Dendritic cell treated with granulocyte-macrophage colony-stimulating factor and Interleukin-4, amounts not matched to agents 40 ng/mL and 50 ng/mL, for 4 days (primary cell): ENCODE measurements around the gene OTUD5.

Experiments
- H3K27ac Mint-ChIP-seq: one replicate; pipeline ENCODE4 v1.8.0; 2022; ENCODE audit warnings: mild to moderate bottlenecking, mixed read lengths
- H3K27me3 Mint-ChIP-seq: one replicate; pipeline ENCODE4 v1.8.0; 2022; ENCODE audit warnings: mild to moderate bottlenecking, mixed read lengths
- H3K36me3 Mint-ChIP-seq: one replicate; pipeline ENCODE4 v1.8.0; 2022; ENCODE audit warnings: low read depth, mixed read lengths
- H3K4me1 Mint-ChIP-seq: one replicate; pipeline ENCODE4 v1.8.0; 2022; ENCODE audit warnings: low read depth, mixed read lengths
- H3K4me3 Mint-ChIP-seq: one replicate; pipeline ENCODE4 v1.8.0; 2022; ENCODE audit warnings: mild to moderate bottlenecking, moderate library complexity, mixed read lengths
- H3K9me3 Mint-ChIP-seq: one replicate; pipeline ENCODE4 v1.8.0; 2022; ENCODE audit warnings: mixed read lengths
- intact Hi-C: fragments of 100-400 bp; cut with micrococcal nuclease; formaldehyde crosslinking; loops from one replicate; pipeline ENCODE4 v1.15.0; 2022

The OTUD5 gene

GRCh38 chrX:48904180-48904579 is 53.2 kb downstream of the OTUD5 start:
- Mint-ChIP-seq H3K4me3 (no peak overlapping the region), H3K27ac (no peak overlapping the region), H3K9me3 (no peaks in the 10 kb centered on the region), H3K4me1 (no peaks in the 10 kb centered on the region), H3K36me3 (peaks cover 83% of the 10 kb centered on the region), H3K27me3 (no peaks in the 10 kb centered on the region)
- intact Hi-C loops = loop anchor here (5.0 kb wide), 1 partner anchor 43 kb away; no protein-coding TSS in a partner anchor

- Mint-ChIP-seq H3K27ac (no peak overlapping the region), H3K27me3 (no peaks in the 10 kb centered on the region), H3K36me3 (peaks cover 77% of the 10 kb centered on the region), H3K4me1 (peaks cover 1% of the 10 kb centered on the region), H3K9me3 (no peaks in the 10 kb centered on the region), H3K4me3 (no peak overlapping the region)
- intact Hi-C loops = loop anchor here (5.0 kb wide), 1 partner anchor 44 kb away; no protein-coding TSS in a partner anchor
Measured at GRCh38 chrX:48903290-48903689, 54.1 kb downstream of the OTUD5 start.

- H3K4me3 Mint-ChIP-seq = no peak overlapping the region
- H3K27ac Mint-ChIP-seq = no peak overlapping the region
Measured at GRCh38 chrX:48902776-48903175, 54.6 kb downstream of the OTUD5 start.

GRCh38 chrX:48902135-48902534 is 55.3 kb downstream of the OTUD5 start:
- H3K9me3 Mint-ChIP-seq = no peaks in the 10 kb centered on the region
- H3K4me3 Mint-ChIP-seq = no peak overlapping the region
- H3K4me1 Mint-ChIP-seq = peaks cover 5% of the 10 kb centered on the region
- intact Hi-C loops = loop anchor here (5.0 kb wide), 1 partner anchor 45 kb away; no protein-coding TSS in a partner anchor
- no peak overlapping the region for H3K27ac Mint-ChIP-seq
- peaks cover 80% of the 10 kb centered on the region for H3K36me3 Mint-ChIP-seq
- no peaks in the 10 kb centered on the region for H3K27me3 Mint-ChIP-seq

More at GRCh38 chrX:48902776-48903175, 54.6 kb downstream of the OTUD5 start:
- Mint-ChIP-seq H3K36me3 (peaks cover 79% of the 10 kb centered on the region), H3K27me3 (no peaks in the 10 kb centered on the region), H3K4me1 (peaks cover 5% of the 10 kb centered on the region), H3K9me3 (no peaks in the 10 kb centered on the region)
- intact Hi-C loops = loop anchor here (5.0 kb wide), 1 partner anchor 45 kb away; no protein-coding TSS in a partner anchor

GRCh38 chrX:48901069-48901468 is 56.3 kb downstream of the OTUD5 start:
- intact Hi-C loops = loop anchor here (5.0 kb wide), 1 partner anchor 46 kb away; no protein-coding TSS in a partner anchor
- Mint-ChIP-seq H3K27me3 (no peaks in the 10 kb centered on the region), H3K4me1 (peaks cover 5% of the 10 kb centered on the region), H3K9me3 (no peaks in the 10 kb centered on the region), H3K36me3 (peaks cover 72% of the 10 kb centered on the region), H3K27ac (no peak overlapping the region), H3K4me3 (no peak overlapping the region)

GRCh38 chrX:48899078-48899410 is 58.4 kb downstream of the OTUD5 start:
- H3K27me3 Mint-ChIP-seq = no peaks in the 10 kb centered on the region
- no peaks in the 10 kb centered on the region for H3K9me3 Mint-ChIP-seq
- peaks cover 64% of the 10 kb centered on the region for H3K36me3 Mint-ChIP-seq
- intact Hi-C loops = loop anchor here (5.0 kb wide), 2 partner anchors 58 to 97 kb away; partner anchors contain the start of genes HDAC6 and OTUD5
- H3K27ac Mint-ChIP-seq = no peak overlapping the region
- H3K4me1 Mint-ChIP-seq = peaks cover 14% of the 10 kb centered on the region
- H3K4me3 Mint-ChIP-seq = no peak overlapping the region

GRCh38 chrX:48897625-48898306 is 59.6 kb downstream of the OTUD5 start, which contains the start of the genes PQBP1 and TIMM17B:
TSS of gene PQBP1 (plus strand) at chrX:48897930. CDS start at chrX:48898510, 580 bp downstream.
TSS of gene TIMM17B (minus strand) at chrX:48897768. CDS start at chrX:48897749, 19 bp downstream.
- Mint-ChIP-seq H3K36me3 (peaks cover 63% of the 10 kb centered on the region), H3K27me3 (no peaks in the 10 kb centered on the region), H3K4me1 (peaks cover 25% of the 10 kb centered on the region), H3K4me3 (peak within 1 kb of the TSS; percentile 84), H3K9me3 (no peaks in the 10 kb centered on the region), H3K27ac (peak within 1 kb of the TSS; percentile 96)
- intact Hi-C loops = loop anchor here (2.0 to 5.0 kb wide), 3 partner anchors 60 to 215 kb away; partner anchors contain the start of genes HDAC6, OTUD5 and WAS

- intact Hi-C loops = loop anchor here (2.0 to 5.0 kb wide), 3 partner anchors 60 to 214 kb away; partner anchors contain the start of genes HDAC6, OTUD5 and WAS
- Mint-ChIP-seq H3K27ac (peak overlapping the region; percentile 96), H3K36me3 (peaks cover 57% of the 10 kb centered on the region), H3K27me3 (no peaks in the 10 kb centered on the region), H3K4me1 (peaks cover 27% of the 10 kb centered on the region), H3K9me3 (no peaks in the 10 kb centered on the region), H3K4me3 (peak overlapping the region; percentile 84)
Measured at GRCh38 chrX:48897157-48897624, 60.2 kb downstream of the OTUD5 start.

GRCh38 chrX:48896611-48897011 is 60.8 kb downstream of the OTUD5 start:
- peaks cover 32% of the 10 kb centered on the region for H3K4me1 Mint-ChIP-seq
- no peaks in the 10 kb centered on the region for H3K9me3 Mint-ChIP-seq
- H3K36me3 Mint-ChIP-seq = peaks cover 51% of the 10 kb centered on the region
- H3K27me3 Mint-ChIP-seq = no peaks in the 10 kb centered on the region
- H3K4me3 Mint-ChIP-seq = peak overlapping the region; percentile 84
- peak overlapping the region; percentile 96 for H3K27ac Mint-ChIP-seq
- intact Hi-C loops = loop anchor here (2.0 to 5.0 kb wide), 3 partner anchors 61 to 214 kb away; partner anchors contain the start of genes HDAC6, OTUD5 and WAS

- Mint-ChIP-seq H3K9me3 (no peaks in the 10 kb centered on the region), H3K4me3 (no peak overlapping the region), H3K4me1 (peaks cover 43% of the 10 kb centered on the region), H3K36me3 (peaks cover 39% of the 10 kb centered on the region), H3K27ac (no peak overlapping the region), H3K27me3 (peaks cover 8% of the 10 kb centered on the region)
- intact Hi-C loops = loop anchor here (5.0 kb wide), 2 partner anchors 62 to 93 kb away; partner anchors contain the start of genes HDAC6 and OTUD5
Measured at GRCh38 chrX:48894891-48895290, 62.5 kb downstream of the OTUD5 start.

- H3K27me3 Mint-ChIP-seq = peaks cover 8% of the 10 kb centered on the region
- H3K9me3 Mint-ChIP-seq = no peaks in the 10 kb centered on the region
- intact Hi-C loops = no loop called here
- peaks cover 43% of the 10 kb centered on the region for H3K4me1 Mint-ChIP-seq
- H3K4me3 Mint-ChIP-seq = no peak overlapping the region
- no peak overlapping the region for H3K27ac Mint-ChIP-seq
- H3K36me3 Mint-ChIP-seq = peaks cover 39% of the 10 kb centered on the region
Measured at GRCh38 chrX:48893556-48894348, 63.7 kb downstream of the OTUD5 start.

GRCh38 chrX:48892896-48893295 is 64.5 kb downstream of the OTUD5 start:
- no peak overlapping the region for H3K27ac Mint-ChIP-seq
- H3K9me3 Mint-ChIP-seq = no peaks in the 10 kb centered on the region
- H3K4me3 Mint-ChIP-seq = no peak overlapping the region
- H3K27me3 Mint-ChIP-seq = peaks cover 8% of the 10 kb centered on the region
- intact Hi-C loops = no loop called here
- peaks cover 34% of the 10 kb centered on the region for H3K36me3 Mint-ChIP-seq
- H3K4me1 Mint-ChIP-seq = peaks cover 38% of the 10 kb centered on the region

- Mint-ChIP-seq H3K36me3 (peaks cover 24% of the 10 kb centered on the region), H3K4me1 (peaks cover 38% of the 10 kb centered on the region), H3K9me3 (no peaks in the 10 kb centered on the region), H3K27me3 (peaks cover 8% of the 10 kb centered on the region), H3K27ac (peak overlapping the region; percentile 12), H3K4me3 (peak overlapping the region; percentile 79)
- intact Hi-C loops = no loop called here
Measured at GRCh38 chrX:48891402-48892288, 65.8 kb downstream of the OTUD5 start.
